H1 (cell line): ENCODE measurements around the gene EEF1A2. TPM values are rescaled to one million over a fixed set of nuclear protein-coding genes. Genes with fewer than 3 reads are reported as not detected.
"Not testable (repeated sequence)": the region's sequence is repeated elsewhere in the genome, so short reads cannot be mapped to it uniquely, and the experiment has no call there.

Experiments used
- CTCF ChIA-PET: fragments of 300-600 bp; sonication (Branson Sonifier 250); formaldehyde crosslinking; loops from one replicate; lab custom pipeline; 2021; ENCODE audit not compliant: partially characterized antibody; lab: Charles Lee
- POLR2A ChIA-PET: fragments of 300-600 bp; sonication (Branson Sonifier 250); formaldehyde crosslinking; loops from one replicate; lab custom pipeline; 2021; ENCODE audit warnings: inconsistent platforms; ENCODE audit not compliant: partially characterized antibody; lab: Charles Lee
- DNase-seq, 2 experiments: peaks; one replicate each; pipeline versions ENCODE4 v3.0.0 to v3.0.0-alpha.2; 2010 to 2022; ENCODE audit warnings: low spot score in 2 of 2, low read depth in 1 of 2, mixed read lengths in 1 of 2
- FAIRE-seq: peaks from 2 replicates; lab custom pipeline; 2011; peaks lifted over from hg19 to GRCh38; lab: Jason Lieb, UNC
- H2AFZ ChIP-seq: 2 replicates; pipeline ENCODE4 v1.8.1; 2012; ENCODE audit warnings: low read length, inconsistent platforms
- H2AK5ac ChIP-seq: 2 replicates; pipeline ENCODE4 v1.6.1; 2013; ENCODE audit warnings: low read depth, low read length
- H2BK120ac ChIP-seq: replicated peaks from 2 replicates; pipeline ENCODE3; 2013; ENCODE audit warnings: low read depth, low read length, inconsistent platforms
- H2BK12ac ChIP-seq: 2 replicates; pipeline ENCODE4 v1.6.1; 2013; ENCODE audit warnings: low read depth, low read length
- H2BK15ac ChIP-seq: 2 replicates; pipeline ENCODE4 v1.6.1; 2013; ENCODE audit warnings: low read length
- H2BK20ac ChIP-seq: 2 replicates; pipeline ENCODE4 v1.6.1; 2013; ENCODE audit warnings: low read length
- H2BK5ac ChIP-seq: 2 replicates; pipeline ENCODE4 v1.6.1; 2013; ENCODE audit warnings: low read depth, low read length
- H3K14ac ChIP-seq: 2 replicates; pipeline ENCODE4 v1.6.1; 2013; ENCODE audit warnings: inconsistent platforms; ENCODE audit not compliant: insufficient read length
- H3K18ac ChIP-seq: 2 replicates; pipeline ENCODE4 v1.6.1; 2013; ENCODE audit warnings: low read length; ENCODE audit errors: extremely low read depth
- H3K23ac ChIP-seq: 2 replicates; pipeline ENCODE4 v1.6.1; 2013; ENCODE audit warnings: inconsistent platforms; ENCODE audit not compliant: insufficient read length
- H3K23me2 ChIP-seq: 2 replicates; pipeline ENCODE4 v1.6.1; 2013; ENCODE audit warnings: low read depth, low read length
- H3K27ac ChIP-seq: 2 replicates; pipeline ENCODE4 v1.6.1; 2011; ENCODE audit warnings: low read depth, low read length, inconsistent platforms
- H3K27me3 ChIP-seq, 4 experiments: replicated peaks in 1 of 4; 1 replicate in 1 of 4; 2 replicates in 3 of 4; pipeline versions ENCODE4 v1.6.1 to v1.8.1; 2011 to 2013; ENCODE audit warnings: low read length in 3 of 4, mild to moderate bottlenecking in 3 of 4, inconsistent platforms in 2 of 4, mixed read lengths in 2 of 4, moderate library complexity in 1 of 4; ENCODE audit not compliant: control insufficient read depth in 3 of 4, insufficient read depth in 3 of 4; ENCODE audit errors: extremely low read depth in 1 of 4
- H3K36me3 ChIP-seq, 4 experiments: 2 replicates each; pipeline versions ENCODE4 v1.6.1 to v1.8.1; 2011 to 2013; ENCODE audit warnings: mild to moderate bottlenecking in 4 of 4, low read length in 3 of 4, moderate library complexity in 2 of 4, control low read depth in 1 of 4, inconsistent platforms in 1 of 4; ENCODE audit not compliant: insufficient read depth in 4 of 4, control insufficient read depth in 2 of 4
- H3K4ac ChIP-seq: replicated peaks from 2 replicates; pipeline ENCODE3; 2013; ENCODE audit warnings: low read length, low read depth, mixed read lengths, inconsistent platforms; ENCODE audit not compliant: insufficient read length
- H3K4me1 ChIP-seq, 4 experiments: replicated peaks in 1 of 4; 1 replicate in 1 of 4; 2 replicates in 3 of 4; pipeline versions ENCODE4 v1.6.1 to v1.8.1; 2011 to 2013; ENCODE audit warnings: low read length in 3 of 4, inconsistent platforms in 2 of 4, mixed read lengths in 1 of 4; ENCODE audit not compliant: insufficient read depth in 4 of 4, control insufficient read depth in 3 of 4
- H3K4me2 ChIP-seq, 2 experiments: 2 replicates each; pipeline versions ENCODE4 v1.6.1 to v1.8.1; 2011 to 2013; ENCODE audit warnings: low read depth in 2 of 2, low read length in 2 of 2, control low read depth in 1 of 2, inconsistent platforms in 1 of 2, mild to moderate bottlenecking in 1 of 2; ENCODE audit not compliant: insufficient read depth in 1 of 2
- H3K4me3 ChIP-seq, 4 experiments: fragments of 200-600, 300-600 bp in 1 of 4; sonication (generic), shearing (Covaris generic), sonication (Bioruptor Twin) in 1 of 4; 2 replicates each; pipeline versions ENCODE4 v1.5.1 to v1.8.1; 2011 to 2016; ENCODE audit warnings: low read length in 4 of 4, low read depth in 3 of 4, control low read depth in 2 of 4, inconsistent platforms in 2 of 4, mild to moderate bottlenecking in 2 of 4, mixed read lengths in 1 of 4, moderate library complexity in 1 of 4; ENCODE audit not compliant: insufficient read depth in 2 of 4; ENCODE audit errors: extremely low read depth in 1 of 4
- H3K56ac ChIP-seq: replicated peaks from 2 replicates; pipeline ENCODE3; 2013; ENCODE audit warnings: low read depth, mild to moderate bottlenecking, mixed read lengths, low read length, inconsistent platforms; ENCODE audit not compliant: insufficient read length
- H3K79me1 ChIP-seq: 2 replicates; pipeline ENCODE4 v1.6.1; 2013; ENCODE audit warnings: low read depth, low read length, control low read depth
- H3K79me2 ChIP-seq, 2 experiments: 2 replicates each; pipeline versions ENCODE4 v1.6.1 to v1.8.1; 2012 to 2013; ENCODE audit warnings: low read length in 2 of 2, mild to moderate bottlenecking in 2 of 2, inconsistent platforms in 1 of 2; ENCODE audit not compliant: insufficient read depth in 2 of 2, control insufficient read depth in 1 of 2
- H3K9ac ChIP-seq, 4 experiments: replicated peaks in 1 of 4; 1 replicate in 1 of 4; 2 replicates in 3 of 4; pipeline versions ENCODE4 v1.6.1 to v1.8.1; 2011 to 2013; ENCODE audit warnings: low read depth in 3 of 4, low read length in 3 of 4, control low read depth in 2 of 4, mild to moderate bottlenecking in 2 of 4, moderate library complexity in 2 of 4, inconsistent platforms in 1 of 4; ENCODE audit errors: extremely low read depth in 1 of 4
- H3K9me3 ChIP-seq, 2 experiments: 2 replicates each; pipeline versions ENCODE4 v1.6.1 to v1.8.1; 2012 to 2013; ENCODE audit warnings: mild to moderate bottlenecking in 2 of 2, moderate library complexity in 2 of 2, control low read depth in 1 of 2, inconsistent platforms in 1 of 2, low read depth in 1 of 2, low read length in 1 of 2, mixed read lengths in 1 of 2; ENCODE audit not compliant: insufficient read depth in 2 of 2
- H4K20me1 ChIP-seq, 2 experiments: replicated peaks in 1 of 2; 2 replicates each; pipeline versions ENCODE3 to v1.8.1; 2011 to 2013; ENCODE audit warnings: inconsistent platforms in 2 of 2, low read length in 2 of 2, mild to moderate bottlenecking in 1 of 2; ENCODE audit not compliant: insufficient read depth in 2 of 2, control insufficient read depth in 1 of 2
- H4K5ac ChIP-seq: 2 replicates; pipeline ENCODE4 v1.6.1; 2013; ENCODE audit warnings: low read length, low read depth, mixed read lengths, inconsistent platforms; ENCODE audit not compliant: insufficient read length
- H4K8ac ChIP-seq: 2 replicates; pipeline ENCODE4 v1.8.0; 2013; ENCODE audit warnings: mild to moderate bottlenecking, moderate library complexity, low read length, inconsistent platforms; ENCODE audit not compliant: insufficient read depth; ENCODE audit errors: extremely low read depth
- H4K91ac ChIP-seq: replicated peaks from 2 replicates; pipeline ENCODE3; 2013; ENCODE audit warnings: low read length, mixed read lengths, inconsistent platforms; ENCODE audit not compliant: insufficient read length
- WGBS, 2 experiments: shearing (Covaris generic) in 1 of 2; methylation state at CpG; one replicate each; pipeline versions ENCODE4 v1.1.6 to v1.1.7; 2013 to 2015; ENCODE audit warnings: low lambda C conversion rate in 2 of 2, mixed read lengths in 2 of 2, inconsistent platforms in 1 of 2, low coverage in 1 of 2, missing lambda C conversion rate in 1 of 2; ENCODE audit not compliant: insufficient replicate concordance in 2 of 2, insufficient coverage in 1 of 2, insufficient read length in 1 of 2; ENCODE audit errors: extremely low coverage in 1 of 2, missing lambda C conversion rate in 1 of 2; 5-methylcytosine and 5-hydroxymethylcytosine counted together
- polyA plus RNA-seq, 7 experiments: library from polyadenylated mRNA; depleted of rRNA in 3 of 7; stranded (reverse) in 5 of 7; unstranded in 2 of 7; fragments of >200 nt in 5 of 7; fragments of 200-250 nt in 2 of 7; gene quantifications; 1 replicate in 5 of 7; 2 replicates in 1 of 7; 4 replicates in 1 of 7; pipeline versions ENCODE4 v1.2.1 to v1.2.3, GENCODE V29; 2011 to 2013; ENCODE audit warnings: missing spikeins in 2 of 7, mixed read lengths in 2 of 7
- total RNA-seq: library from RNA; stranded (reverse); fragmentation: NEBNext Ultra II Directional; extraction: Animal tissue kit (Norgen Biotek cat#: 25700); gene quantifications from 2 replicates; pipeline ENCODE4 v1.2.1, GENCODE V29; 2021

Gene EEF1A2
- total and polyA plus RNA-seq, 2 of the 8 experiments (the other 6 are each of a cell fraction or from before 2014, with no cell fraction given) = 7.4 to 25.8 TPM

- H3K23me2 ChIP-seq, H3K18ac ChIP-seq, H3K4me2 ChIP-seq, H3K4ac ChIP-seq, H3K4me3 ChIP-seq, CTCF ChIA-PET, DNase-seq, H3K27ac ChIP-seq, H2BK120ac ChIP-seq, FAIRE-seq, H3K9me3 ChIP-seq, H2BK20ac ChIP-seq, H3K79me1 ChIP-seq, H2BK5ac ChIP-seq, H3K56ac ChIP-seq, H3K9ac ChIP-seq, H4K5ac ChIP-seq, H3K14ac ChIP-seq, H3K36me3 ChIP-seq, H3K79me2 ChIP-seq, H2AFZ ChIP-seq, H3K23ac ChIP-seq, POLR2A ChIA-PET, H4K20me1 ChIP-seq, H4K8ac ChIP-seq, H4K91ac ChIP-seq, H3K27me3 ChIP-seq, H2AK5ac ChIP-seq: not testable (repeated sequence)
- WGBS, 2 experiments = 84% methylated on average over 20 of the region's 32 CpGs; no CpG with 5 or more reads in 1 of the 2 experiments
- H2BK12ac ChIP-seq = peak overlapping the region; percentile 77; the same call in 1 of the 2 replicates
- H2BK15ac ChIP-seq = 0 out of 2 replicates have a peak overlapping the region, but pooled peaks have one; percentile 16
- H3K4me1 ChIP-seq = peaks cover 0 to 20% (median 12%) of the 10 kb centered on the region in 4 experiments; a peak in 5 of 7 replicates
These were observed 19.0 kb downstream of the EEF1A2 start for GRCh38 chr20:63479695-63480419.
